Caco-2 (cell line): Measurements from ENCODE around the gene TMEM117. TPM values are rescaled to one million over a fixed set of nuclear protein-coding genes. Genes with fewer than 3 reads are reported as not detected.

Experiments
- BruUV-seq: library from RNA; stranded (reverse); fragments of 400-500 nt; replicated peaks from 2 replicates; lab custom pipeline; 2021; lab: Mats Ljungman, UMichigan
- CTCF ChIA-PET: fragments of 300-600 bp; sonication (Branson Sonifier 250); formaldehyde crosslinking; loops from one replicate; lab custom pipeline; 2022; ENCODE audit warnings: antibody characterized with exemption; lab: Charles Lee
- POLR2A ChIA-PET: fragments of 300-600 bp; sonication (Branson Sonifier 250); formaldehyde crosslinking; loops from one replicate; lab custom pipeline; 2022; ENCODE audit warnings: antibody characterized with exemption; lab: Charles Lee
- DNase-seq, 2 experiments: peaks; one replicate each; pipeline versions ENCODE4 v3.0.0 to v3.0.0-alpha.2; 2020 to 2022
- H3K27me3 ChIP-seq: replicated peaks from 2 replicates; pipeline ENCODE4 v1.6.0; 2011; ENCODE audit warnings: low read length; ENCODE audit not compliant: control insufficient read depth, insufficient read depth
- H3K36me3 ChIP-seq: 2 replicates; pipeline ENCODE4 v1.5.1; 2011; ENCODE audit warnings: low read length; ENCODE audit not compliant: control insufficient read depth, insufficient read depth
- H3K4me1 ChIP-seq: fragments of 250-450 bp; sonication (Bioruptor Pico); 2 replicates; pipeline ENCODE4 v1.5.1; 2020; ENCODE audit warnings: mild to moderate bottlenecking
- H3K4me3 ChIP-seq: 2 replicates; pipeline ENCODE4 v1.5.1; 2011; ENCODE audit warnings: low read depth, mild to moderate bottlenecking, control low read depth, low read length
- H3K9me3 ChIP-seq: fragments of 250-450 bp; sonication (Bioruptor Pico); 2 replicates; pipeline ENCODE4 v1.5.1; 2020; ENCODE audit warnings: mild to moderate bottlenecking, moderate library complexity
- H3K27ac Mint-ChIP-seq: one replicate; pipeline ENCODE4 v1.8.0; 2022; ENCODE audit warnings: mixed read lengths; ENCODE audit not compliant: unreplicated experiment
- H3K27me3 Mint-ChIP-seq: one replicate; pipeline ENCODE4 v1.8.0; 2022; ENCODE audit warnings: mixed read lengths; ENCODE audit not compliant: insufficient read depth, unreplicated experiment
- H3K36me3 Mint-ChIP-seq: one replicate; pipeline ENCODE4 v1.8.0; 2022; ENCODE audit warnings: mild to moderate bottlenecking, mixed read lengths; ENCODE audit not compliant: insufficient read depth, unreplicated experiment
- H3K4me1 Mint-ChIP-seq: one replicate; pipeline ENCODE4 v1.8.0; 2022; ENCODE audit warnings: low read depth, mixed read lengths; ENCODE audit not compliant: unreplicated experiment
- H3K4me3 Mint-ChIP-seq: one replicate; pipeline ENCODE4 v1.8.0; 2022; ENCODE audit warnings: mild to moderate bottlenecking, moderate library complexity, mixed read lengths; ENCODE audit not compliant: unreplicated experiment
- H3K9me3 Mint-ChIP-seq: one replicate; pipeline ENCODE4 v1.8.0; 2022; ENCODE audit warnings: mixed read lengths; ENCODE audit not compliant: unreplicated experiment
- CTCF ChIP-seq, 2 experiments: fragments of 200-600 bp in 1 of 2; IDR thresholded peaks; 1 replicate in 1 of 2; 2 replicates in 1 of 2; pipeline versions ENCODE4 v1.5.1 to v1.8.0; 2011 to 2022; ENCODE audit warnings: antibody characterized with exemption in 1 of 2, control low read depth in 1 of 2, inconsistent platforms in 1 of 2, low read depth in 1 of 2, low read length in 1 of 2, mild to moderate bottlenecking in 1 of 2, moderate library complexity in 1 of 2; ENCODE audit not compliant: insufficient read depth in 1 of 2, severe bottlenecking in 1 of 2, unreplicated experiment in 1 of 2
- intact Hi-C: fragments of 100-400 bp; cut with micrococcal nuclease; formaldehyde crosslinking; loops from one replicate; pipeline ENCODE4 v1.10.0; 2022; ENCODE audit not compliant: unreplicated experiment
- total RNA-seq: library from RNA; stranded (reverse); gene quantifications from 2 replicates; pipeline ENCODE4 v1.2.3, GENCODE V29; 2022

The TMEM117 gene
- total RNA-seq, 1 experiment from 2014 or later = 34.1 TPM

DNA sequence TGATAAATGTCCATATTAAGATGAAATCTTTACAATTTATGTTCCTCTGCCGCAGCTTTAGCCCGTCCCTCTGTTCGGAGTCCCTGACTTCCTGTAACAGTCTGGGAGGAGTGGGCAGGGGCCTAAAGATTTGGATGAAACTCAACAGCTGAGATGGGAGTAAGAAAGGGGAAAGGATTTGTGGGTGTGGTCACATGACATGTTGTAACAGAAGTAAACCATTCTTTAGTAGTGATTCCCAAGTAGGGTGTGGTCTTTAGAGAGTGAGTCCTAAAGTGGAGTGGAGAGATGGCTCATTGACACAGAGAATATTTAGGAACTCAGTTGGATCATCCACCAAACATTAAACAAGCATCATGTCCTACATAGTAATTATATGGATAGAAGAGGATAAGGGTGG, 12.9 kb downstream of the TMEM117 start:
- H3K4me3 Mint-ChIP-seq = peak overlapping the region; percentile 56
- no peak for TF ChIP-seq CTCF (IDR thresholded peaks at IDR 0.05; ENCODE audit: insufficient read depth in 1 of 2, low read depth in 1 of 2, low read length in 1 of 2, severe bottlenecking in 1 of 2, unreplicated experiment in 1 of 2)
- H3K27ac Mint-ChIP-seq = peak overlapping the region; percentile 85
- no peaks in the 10 kb centered on the region for H3K27me3 ChIP-seq
- intact Hi-C loops = loop anchor here (1.0 to 5.0 kb wide), 5 partner anchors 12 to 71 kb away; partner anchors contain the start of gene TMEM117
- peak; percentile 47 to 48 for DNase-seq
- no TSS peak for BruUV-seq
- peaks cover 25% of the 10 kb centered on the region for H3K9me3 ChIP-seq
- H3K4me1 ChIP-seq = peaks cover 64% of the 10 kb centered on the region
- H3K4me3 ChIP-seq = no peak overlapping the region
- peaks cover 65% of the 10 kb centered on the region for H3K36me3 Mint-ChIP-seq
- peaks cover 40% of the 10 kb centered on the region for H3K9me3 Mint-ChIP-seq
- H3K36me3 ChIP-seq = peaks cover 5% of the 10 kb centered on the region
- peaks cover 51% of the 10 kb centered on the region for H3K4me1 Mint-ChIP-seq
- CTCF ChIA-PET = no interaction called here
- no peaks in the 10 kb centered on the region for H3K27me3 Mint-ChIP-seq
- POLR2A ChIA-PET = no interaction called here

DNA sequence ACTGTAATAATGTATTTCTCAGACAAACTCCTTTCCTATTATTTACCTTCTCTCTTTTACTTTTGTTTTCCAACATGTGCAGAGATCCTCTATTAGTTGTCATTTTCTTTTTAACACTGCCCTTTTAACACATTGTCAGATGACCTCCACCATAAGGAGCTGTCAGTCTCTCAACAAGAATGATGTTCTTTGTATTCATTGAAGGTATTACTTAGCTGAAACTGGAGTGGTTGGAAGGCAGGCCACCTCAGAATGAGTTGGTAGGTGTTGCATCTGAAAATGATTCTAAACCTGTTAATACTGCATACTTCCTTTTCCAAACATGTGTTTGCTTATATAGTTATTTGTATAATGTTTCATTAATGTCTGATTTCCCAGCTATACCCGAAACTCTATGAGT, 16.9 kb downstream of the TMEM117 start:
- H3K4me1 ChIP-seq = peaks cover 61% of the 10 kb centered on the region
- no peak for DNase-seq
- CTCF ChIA-PET = no interaction called here
- Mint-ChIP-seq H3K4me1 (peaks cover 38% of the 10 kb centered on the region), H3K36me3 (peaks cover 43% of the 10 kb centered on the region), H3K27ac (no peak overlapping the region), H3K4me3 (no peak overlapping the region), H3K27me3 (no peaks in the 10 kb centered on the region), H3K9me3 (peaks cover 26% of the 10 kb centered on the region)
- H3K36me3 ChIP-seq = peaks cover 5% of the 10 kb centered on the region
- H3K4me3 ChIP-seq = no peak overlapping the region
- intact Hi-C loops = no loop called here
- H3K27me3 ChIP-seq = no peaks in the 10 kb centered on the region
- no TSS peak for BruUV-seq
- POLR2A ChIA-PET = interaction anchor here (1.3 kb wide), 1 partner anchor 47 kb away, joined by 6 read pairs; no protein-coding TSS in a partner anchor
- TF ChIP-seq CTCF (IDR thresholded peaks at IDR 0.05; ENCODE audit: insufficient read depth in 1 of 2, low read depth in 1 of 2, low read length in 1 of 2, severe bottlenecking in 1 of 2, unreplicated experiment in 1 of 2) = no peak
- H3K9me3 ChIP-seq = peaks cover 17% of the 10 kb centered on the region

DNA sequence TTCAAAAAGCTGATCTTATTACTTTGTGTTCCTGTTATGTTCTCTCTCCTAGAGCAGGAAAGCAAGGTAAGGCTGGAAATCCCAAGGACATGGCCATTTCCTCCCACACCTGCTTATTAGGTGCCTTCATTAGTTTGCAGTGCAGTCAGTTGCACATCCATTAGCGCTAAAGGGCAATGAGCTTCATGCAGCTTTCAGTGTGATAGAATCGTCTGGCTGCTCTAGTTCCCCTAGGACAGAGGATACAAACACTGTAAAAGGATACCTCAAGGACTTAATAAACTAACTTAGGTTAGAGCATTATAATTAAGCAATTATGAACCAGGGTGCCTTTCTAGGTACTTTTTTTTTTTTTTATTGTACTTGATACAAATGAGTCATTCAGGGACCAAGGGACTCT, 21.1 kb downstream of the TMEM117 start:
- no peak for TF ChIP-seq CTCF (IDR thresholded peaks at IDR 0.05; ENCODE audit: insufficient read depth in 1 of 2, low read depth in 1 of 2, low read length in 1 of 2, severe bottlenecking in 1 of 2, unreplicated experiment in 1 of 2)
- CTCF ChIA-PET = interaction anchor here (0.6 kb wide), 1 partner anchor 814 kb away, joined by 4 read pairs; no protein-coding TSS in a partner anchor
- no peak for DNase-seq
- Mint-ChIP-seq H3K27ac (no peak overlapping the region), H3K9me3 (no peaks in the 10 kb centered on the region), H3K27me3 (no peaks in the 10 kb centered on the region), H3K4me1 (peaks cover 20% of the 10 kb centered on the region), H3K36me3 (peaks cover 15% of the 10 kb centered on the region), H3K4me3 (no peak overlapping the region)
- POLR2A ChIA-PET = no interaction called here
- Histone ChIP-seq H3K4me3 (no peak overlapping the region), H3K9me3 (no peaks in the 10 kb centered on the region; the same call in 1 of the 2 replicates), H3K4me1 (peaks cover 32% of the 10 kb centered on the region), H3K36me3 (no peaks in the 10 kb centered on the region), H3K27me3 (no peaks in the 10 kb centered on the region)
- BruUV-seq = no TSS peak
- intact Hi-C loops = no loop called here
